Activated CD8-positive, alpha-beta T cell treated with anti-CD3 and anti-CD28 coated beads for 36 hours (primary cell): ENCODE results near the gene CILP2. TPM values are rescaled to one million over a fixed set of nuclear protein-coding genes. Genes with fewer than 3 reads are reported as not detected.

Experiments used
- ATAC-seq: fragments of 200-7000 bp; cut with Tn5 transposase; one replicate; pipeline ENCODE4 v1.10.0; 2021; ENCODE audit warnings: mild to moderate bottlenecking, moderate library complexity
- CTCF ChIA-PET: fragments of 350-600 bp; sonication (Branson Sonifier 250); formaldehyde crosslinking; loops from one replicate; lab custom pipeline; 2021; ENCODE audit warnings: antibody characterized with exemption; lab: Charles Lee
- POLR2A ChIA-PET: fragments of 350-600 bp; sonication (Branson Sonifier 250); formaldehyde crosslinking; loops from one replicate; lab custom pipeline; 2021; ENCODE audit warnings: antibody characterized with exemption; lab: Charles Lee
- DNase-seq: peaks from one replicate; pipeline ENCODE4 v3.0.0-alpha.2; 2020
- H3K27ac Mint-ChIP-seq: one replicate; pipeline ENCODE4 v1.8.0; 2021; ENCODE audit warnings: mild to moderate bottlenecking, mixed read lengths
- H3K27me3 Mint-ChIP-seq: one replicate; pipeline ENCODE4 v1.8.0; 2021; ENCODE audit warnings: mixed read lengths
- H3K36me3 Mint-ChIP-seq: one replicate; pipeline ENCODE4 v1.8.0; 2021; ENCODE audit warnings: low read depth, mixed read lengths
- H3K4me1 Mint-ChIP-seq: one replicate; pipeline ENCODE4 v1.8.0; 2021; ENCODE audit warnings: low read depth, mixed read lengths
- H3K4me3 Mint-ChIP-seq: one replicate; pipeline ENCODE4 v1.8.0; 2021; ENCODE audit warnings: mild to moderate bottlenecking, moderate library complexity, mixed read lengths
- H3K9me3 Mint-ChIP-seq: one replicate; pipeline ENCODE4 v1.8.0; 2021; ENCODE audit warnings: mixed read lengths
- CTCF ChIP-seq: fragments of 200-600 bp; IDR thresholded peaks from one replicate; pipeline ENCODE4 v1.8.0; 2022; ENCODE audit warnings: antibody characterized with exemption, mild to moderate bottlenecking
- intact Hi-C: fragments of 100-400 bp; cut with micrococcal nuclease; formaldehyde crosslinking; loops from one replicate; pipeline ENCODE4 v1.10.0; 2022
- total RNA-seq, 2 experiments: library from RNA; stranded (reverse); gene quantifications; one replicate each; pipeline ENCODE4 v1.2.3, GENCODE V29; 2021

Gene CILP2, protein sequence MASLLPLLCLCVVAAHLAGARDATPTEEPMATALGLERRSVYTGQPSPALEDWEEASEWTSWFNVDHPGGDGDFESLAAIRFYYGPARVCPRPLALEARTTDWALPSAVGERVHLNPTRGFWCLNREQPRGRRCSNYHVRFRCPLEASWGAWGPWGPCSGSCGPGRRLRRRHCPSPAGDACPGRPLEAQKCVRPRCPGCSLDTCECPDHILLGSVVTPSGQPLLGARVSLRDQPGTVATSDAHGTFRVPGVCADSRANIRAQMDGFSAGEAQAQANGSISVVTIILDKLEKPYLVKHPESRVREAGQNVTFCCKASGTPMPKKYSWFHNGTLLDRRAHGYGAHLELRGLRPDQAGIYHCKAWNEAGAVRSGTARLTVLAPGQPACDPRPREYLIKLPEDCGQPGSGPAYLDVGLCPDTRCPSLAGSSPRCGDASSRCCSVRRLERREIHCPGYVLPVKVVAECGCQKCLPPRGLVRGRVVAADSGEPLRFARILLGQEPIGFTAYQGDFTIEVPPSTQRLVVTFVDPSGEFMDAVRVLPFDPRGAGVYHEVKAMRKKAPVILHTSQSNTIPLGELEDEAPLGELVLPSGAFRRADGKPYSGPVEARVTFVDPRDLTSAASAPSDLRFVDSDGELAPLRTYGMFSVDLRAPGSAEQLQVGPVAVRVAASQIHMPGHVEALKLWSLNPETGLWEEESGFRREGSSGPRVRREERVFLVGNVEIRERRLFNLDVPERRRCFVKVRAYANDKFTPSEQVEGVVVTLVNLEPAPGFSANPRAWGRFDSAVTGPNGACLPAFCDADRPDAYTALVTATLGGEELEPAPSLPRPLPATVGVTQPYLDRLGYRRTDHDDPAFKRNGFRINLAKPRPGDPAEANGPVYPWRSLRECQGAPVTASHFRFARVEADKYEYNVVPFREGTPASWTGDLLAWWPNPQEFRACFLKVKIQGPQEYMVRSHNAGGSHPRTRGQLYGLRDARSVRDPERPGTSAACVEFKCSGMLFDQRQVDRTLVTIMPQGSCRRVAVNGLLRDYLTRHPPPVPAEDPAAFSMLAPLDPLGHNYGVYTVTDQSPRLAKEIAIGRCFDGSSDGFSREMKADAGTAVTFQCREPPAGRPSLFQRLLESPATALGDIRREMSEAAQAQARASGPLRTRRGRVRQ
- under 1 TPM; 0.31 to 0.32 TPM for total RNA-seq

GRCh38 chr19:19538061-19538784 is at the start of gene CILP2:
Gene CILP2, plus strand, starts transcription at chr19:19538265. Its CDS starts 85 bp downstream, at chr19:19538350.
- Mint-ChIP-seq H3K4me1 (peaks cover 30% of the 10 kb centered on the region), H3K9me3 (no peaks in the 10 kb centered on the region), H3K27ac (no peak within 1 kb of the TSS), H3K4me3 (peak within 1 kb of the TSS; percentile 13), H3K36me3 (no peaks in the 10 kb centered on the region), H3K27me3 (peaks cover 6% of the 10 kb centered on the region)
- intact Hi-C loops = no loop called here
- TF ChIP-seq CTCF = no peak
- ChIA-PET CTCF (interaction anchor here (1.7 kb wide), 1 partner anchor 16 kb away, joined by 6 read pairs; no protein-coding TSS in a partner anchor), POLR2A (interaction anchor here (1.0 kb wide), 2 partner anchors 13 to 22 kb away, joined by 5 to 7 read pairs; partner anchors contain the start of gene NDUFA13)
- ATAC-seq = no peak
- DNase-seq = peak; percentile 59

- ATAC-seq (peak; percentile 90), DNase-seq (peak; percentile 96)
- ChIA-PET CTCF (interaction anchor here (0.6 to 6.5 kb wide), 20 partner anchors 9 to 167 kb away, joined by 3 to 135 read pairs (median 12); partner anchors contain the start of gene GATAD2A), POLR2A (interaction anchor here (0.6 to 2.8 kb wide), 15 partner anchors 12 to 1289 kb away, joined by 3 to 14 read pairs (median 4); partner anchors contain the start of genes NDUFA13 and TSSK6)
- Mint-ChIP-seq H3K4me3 (peak overlapping the region; percentile 39), H3K27me3 (no peaks in the 10 kb centered on the region), H3K27ac (peak overlapping the region; percentile 82), H3K4me1 (peaks cover 64% of the 10 kb centered on the region), H3K9me3 (no peaks in the 10 kb centered on the region), H3K36me3 (peaks cover 14% of the 10 kb centered on the region)
- TF ChIP-seq CTCF = no peak
- intact Hi-C loops = loop anchor here (2.0 to 5.0 kb wide), 3 partner anchors 82 to 122 kb away; no protein-coding TSS in a partner anchor
Observed at GRCh38 chr19:19488875-19489690, 49.0 kb upstream of the CILP2 start.

- intact Hi-C loops = loop anchor here (2.0 to 5.0 kb wide), 3 partner anchors 83 to 123 kb away; no protein-coding TSS in a partner anchor
- peaks cover 63% of the 10 kb centered on the region for H3K4me1 Mint-ChIP-seq
- POLR2A ChIA-PET = interaction anchor here (0.9 to 2.8 kb wide), 14 partner anchors 15 to 125 kb away, joined by 3 to 14 read pairs (median 4); partner anchors contain the start of genes NDUFA13 and TSSK6
- DNase-seq (no peak), ATAC-seq (peak; percentile 2)
- no peak overlapping the region for H3K4me3 Mint-ChIP-seq
- peak overlapping the region; percentile 82 for H3K27ac Mint-ChIP-seq
- H3K9me3 Mint-ChIP-seq = no peaks in the 10 kb centered on the region
- TF ChIP-seq CTCF = no peak
- H3K36me3 Mint-ChIP-seq = peaks cover 20% of the 10 kb centered on the region
- no peaks in the 10 kb centered on the region for H3K27me3 Mint-ChIP-seq
- CTCF ChIA-PET = interaction anchor here (0.6 to 6.5 kb wide), 33 partner anchors 7 to 347 kb away, joined by 3 to 135 read pairs (median 7); partner anchors contain the start of gene GATAD2A
Observed at GRCh38 chr19:19489804-19490204, 48.3 kb upstream of the CILP2 start.
